K562 (cell line): Measurements from ENCODE around the gene ALKBH8. TPM values are rescaled to one million over a fixed set of nuclear protein-coding genes. Genes with fewer than 3 reads are reported as not detected.

ENCODE experiments used
- ATAC-seq: fragments of 200-7000 bp; cut with Tn5 transposase; 3 replicates; pipeline ENCODE4 v1.9.1; 2020; ENCODE audit warnings: moderate library complexity
- BruUV-seq: library from RNA; stranded (reverse); fragments of 400-500 nt; replicated peaks from 2 replicates; lab custom pipeline; 2021; lab: Mats Ljungman, UMichigan
- CTCF ChIA-PET: fragments of 300-600 bp; formaldehyde crosslinking; extraction: SDS; loops from one replicate; lab custom pipeline; 2021; ENCODE audit warnings: low intra/inter-chr PET ratio; lab: Yijun Ruan, JAX
- POLR2A ChIA-PET: fragments of 300-600, 350-650 bp; sonication (Branson Sonifier 250); formaldehyde crosslinking; extraction: SDS; loops from one replicate; lab custom pipeline; 2021; ENCODE audit warnings: antibody characterized with exemption, inconsistent platforms; lab: Yijun Ruan, JAX
- DNase-seq, 4 experiments: peaks; one replicate each; pipeline versions ENCODE4 v3.0.0 to v3.0.0-alpha.2; 2011 to 2018; ENCODE audit warnings: low spot score in 3 of 4, mixed read lengths in 3 of 4; ENCODE audit errors: extremely low read depth in 1 of 4
- FAIRE-seq: peaks from 2 replicates; lab custom pipeline; 2011; peaks lifted over from hg19 to GRCh38; lab: Jason Lieb, UNC
- H2AFZ ChIP-seq: 2 replicates; pipeline ENCODE4 v1.6.0; 2011; ENCODE audit warnings: low read depth, low read length, control low read depth, inconsistent platforms
- H3K27ac ChIP-seq: fragments of 200-600 bp; 3 replicates; pipeline ENCODE4 v1.8.0; 2011; ENCODE audit warnings: low read depth, mild to moderate bottlenecking, control low read depth, inconsistent platforms, low read length, moderate library complexity, mixed read lengths; ENCODE audit errors: extremely low read depth
- H3K27me3 ChIP-seq, 2 experiments: fragments of 300-600 bp in 1 of 2; 2 replicates in 1 of 2; 3 replicates in 1 of 2; pipeline versions ENCODE4 v1.6.0 to v1.8.0; 2011; ENCODE audit warnings: inconsistent platforms in 2 of 2, low read length in 2 of 2, mild to moderate bottlenecking in 1 of 2, mixed read lengths in 1 of 2, moderate library complexity in 1 of 2; ENCODE audit not compliant: control insufficient read depth in 2 of 2, insufficient read depth in 2 of 2
- H3K36me3 ChIP-seq: fragments of 300-600 bp; 3 replicates; pipeline ENCODE4 v1.8.0; 2011; ENCODE audit warnings: mild to moderate bottlenecking, low read length, inconsistent platforms; ENCODE audit not compliant: control insufficient read depth, insufficient read depth
- H3K4me1 ChIP-seq, 2 experiments: fragments of 200-600 bp in 1 of 2; replicated peaks in 1 of 2; 2 replicates in 1 of 2; 3 replicates in 1 of 2; pipeline versions ENCODE4 v1.5.1 to v1.8.0; 2011; ENCODE audit warnings: inconsistent platforms in 2 of 2, low read length in 2 of 2, mild to moderate bottlenecking in 1 of 2, mixed read lengths in 1 of 2, moderate library complexity in 1 of 2; ENCODE audit not compliant: control insufficient read depth in 2 of 2, insufficient read depth in 2 of 2
- H3K4me2 ChIP-seq: 2 replicates; pipeline ENCODE4 v1.6.1; 2011; ENCODE audit warnings: low read length, control low read depth, inconsistent platforms, mixed read lengths; ENCODE audit not compliant: insufficient read depth
- H3K4me3 ChIP-seq: fragments of 200-600 bp; sonication (generic), shearing (Covaris generic); 2 replicates; pipeline ENCODE4 v1.5.1; 2016; ENCODE audit warnings: control low read depth, inconsistent platforms
- H3K79me2 ChIP-seq: fragments of 200-600 bp; 3 replicates; pipeline ENCODE4 v1.8.0; 2011; ENCODE audit warnings: low read length, inconsistent platforms; ENCODE audit not compliant: control insufficient read depth, insufficient read depth
- H3K9ac ChIP-seq, 2 experiments: 2 replicates each; pipeline versions ENCODE4 v1.6.0 to v1.6.1; 2011; ENCODE audit warnings: low read depth in 2 of 2, low read length in 2 of 2, control low read depth in 1 of 2, inconsistent platforms in 1 of 2, mild to moderate bottlenecking in 1 of 2, mixed read lengths in 1 of 2; ENCODE audit not compliant: insufficient read depth in 1 of 2
- H3K9me1 ChIP-seq: one replicate; pipeline ENCODE4 v1.6.0; 2011; ENCODE audit warnings: inconsistent platforms, mild to moderate bottlenecking, low read length, moderate library complexity; ENCODE audit not compliant: control insufficient read depth, insufficient read depth
- H3K9me3 ChIP-seq: replicated peaks from 2 replicates; pipeline ENCODE4 v1.5.1; 2011; ENCODE audit warnings: low read depth, low read length, inconsistent platforms; ENCODE audit not compliant: control insufficient read depth, insufficient read depth
- H4K20me1 ChIP-seq: replicated peaks from 2 replicates; pipeline ENCODE4 v1.6.1; 2011; ENCODE audit warnings: low read length, inconsistent platforms, mixed read lengths; ENCODE audit not compliant: control insufficient read depth, insufficient read depth
- FUS ChIP-seq: fragments of 200-400 bp; formaldehyde crosslinking; optimal IDR thresholded peaks from 2 replicates; pipeline ENCODE3; 2017; ENCODE audit warnings: low read depth, low read length
- MCM7 ChIP-seq, 2 experiments: fragments of 450-650 bp; IDR thresholded peaks; 2 replicates each; pipeline ENCODE4 v1.6.1; 2016 to 2018
- MTA2 ChIP-seq: fragments of 450-650 bp; IDR thresholded peaks from 2 replicates; pipeline ENCODE4 v1.6.1; 2016; ENCODE audit warnings: low read depth
- RAD21 ChIP-seq, 2 experiments: fragments of 250-450 bp in 1 of 2; fragments of 450-650 bp in 1 of 2; sonication (Bioruptor Pico) in 1 of 2; formaldehyde crosslinking in 1 of 2; IDR thresholded peaks in 1 of 2; conservative IDR thresholded peaks in 1 of 2; 2 replicates each; pipeline versions ENCODE4 v1.4.0 to v1.8.0; 2020 to 2022; ENCODE audit warnings: mild to moderate bottlenecking in 2 of 2, moderate library complexity in 1 of 2
- ZBTB12 ChIP-seq: fragments of 250-450 bp; sonication (Bioruptor Pico); IDR thresholded peaks from 2 replicates; pipeline ENCODE4 v1.4.0; 2020
- ZNF121 ChIP-seq: sonication (generic); formaldehyde crosslinking; conservative IDR thresholded peaks from 2 replicates; pipeline ENCODE4 v1.8.0; 2022; ENCODE audit warnings: missing genetic modification reagents
- ZNF212 ChIP-seq: fragments of 450-650 bp; formaldehyde crosslinking; IDR thresholded peaks from 2 replicates; pipeline ENCODE4 v1.4.0; 2020; ENCODE audit warnings: mild to moderate bottlenecking
- ZNF431 ChIP-seq: sonication (generic); formaldehyde crosslinking; IDR thresholded peaks from 2 replicates; pipeline ENCODE4 v1.8.0; 2022; ENCODE audit warnings: mild to moderate bottlenecking, missing genetic modification reagents
- WGBS: fragments of 100-300 bp; shearing (Covaris generic); methylation state at CpG from one replicate; pipeline ENCODE4 v1.1.6; 2016; ENCODE audit warnings: low coverage, mixed read lengths; ENCODE audit not compliant: insufficient coverage; ENCODE audit errors: missing lambda C conversion rate; 5-methylcytosine and 5-hydroxymethylcytosine counted together
- in situ Hi-C: fragments of 300-500 bp; cut with MboI; formaldehyde crosslinking; loops from 4 replicates; pipeline ENCODE4 v1.15.0; 2018; ENCODE audit warnings: inconsistent platforms, mixed read lengths
- intact Hi-C: fragments of 100-400 bp; cut with micrococcal nuclease; formaldehyde crosslinking; loops from 2 replicates; pipeline ENCODE4 v1.14.2; 2022
- polyA plus RNA-seq, 8 experiments: library from polyadenylated mRNA; depleted of rRNA in 4 of 8; stranded (reverse) in 5 of 8; unstranded in 3 of 8; fragments of >200 nt; fragmentation: Nextera tagmentation in 2 of 8; fragmentation: Illumina TruSeq in 1 of 8; extraction: Ambion mirVana in 2 of 8; extraction: Trizol in 1 of 8; gene quantifications; 2 replicates each; pipeline versions ENCODE4 v1.2.1 to v1.2.3, GENCODE V29; 2011 to 2014; ENCODE audit warnings: inconsistent platforms in 1 of 8, missing spikeins in 1 of 8
- total RNA-seq, 7 experiments: library from RNA; depleted of rRNA in 6 of 7; stranded (reverse); fragments of >200 nt in 6 of 7; fragmentation: Illumina TruSeq in 2 of 7; extraction: Trizol in 2 of 7; gene quantifications; 2 replicates each; pipeline versions ENCODE4 v1.2.1 to v1.2.3, GENCODE V29; 2011 to 2021; ENCODE audit warnings: low replicate concordance in 1 of 7

The ALKBH8 gene
- total and polyA plus RNA-seq, 9 of the 15 experiments (the other 6 are each of a cell fraction or from before 2014, with no cell fraction given): 4.3 to 14.4 (median 9.1) TPM

DNA sequence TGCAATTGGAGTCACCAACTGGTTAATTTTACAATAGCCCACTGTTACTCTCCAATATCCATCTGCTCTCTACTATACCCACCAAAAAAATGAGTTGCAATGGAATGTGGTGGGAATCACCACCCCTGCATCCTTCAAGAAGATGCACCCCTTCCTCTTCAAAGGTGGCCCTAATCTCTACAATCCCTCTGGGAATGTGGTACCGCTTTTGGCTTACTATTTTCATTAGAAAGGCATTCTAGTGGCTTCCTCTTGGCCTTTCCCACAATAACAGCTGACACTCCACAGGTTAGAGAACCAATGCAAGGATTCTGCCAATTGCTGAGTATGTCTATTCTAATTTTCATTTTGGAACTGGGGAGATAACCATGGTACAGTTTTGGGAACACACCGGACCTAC is 74.7 kb downstream of the ALKBH8 start:
- no peak overlapping the region for H2AFZ ChIP-seq
- H4K20me1 ChIP-seq: no peaks in the 10 kb centered on the region
- no peaks in the 10 kb centered on the region for H3K4me1 ChIP-seq
- no peaks in the 10 kb centered on the region for H3K36me3 ChIP-seq
- no TSS peak for BruUV-seq
- intact Hi-C loops: no loop called here
- H3K27ac ChIP-seq: no peak overlapping the region
- TF ChIP-seq ZNF121 (CRISPR knock-in tag) (no peak), ZNF212 (CRISPR knock-in tag) (no peak), RAD21 (CRISPR knock-in tag; conservative IDR thresholded peaks at IDR 0.05 in 1 of 2, IDR thresholded peaks at IDR 0.05 in 1 of 2) (no peak), FUS (no peak), ZNF431 (CRISPR knock-in tag) (no peak), ZBTB12 (no peak), MCM7 (IDR thresholded peaks at IDR 0.05) (no peak), MTA2 (no peak)
- TF ChIP-seq, all 486 proteins: peak for 0
- ChIA-PET CTCF (no interaction called here), POLR2A (no interaction called here)
- 0% methylated on average over 2 of the region's 2 CpGs for WGBS
- no peak for DNase-seq
- no peaks in the 10 kb centered on the region for H3K9me3 ChIP-seq
- no peak overlapping the region for H3K9ac ChIP-seq
- FAIRE-seq: no peak
- no peaks in the 10 kb centered on the region for H3K79me2 ChIP-seq
- in situ Hi-C loops: no loop called here
- H3K4me2 ChIP-seq: no peak overlapping the region
- H3K27me3 ChIP-seq: no peaks in the 10 kb centered on the region; a peak in 1 of 5 replicates
- H3K9me1 ChIP-seq: no peaks in the 10 kb centered on the region
- no peak for ATAC-seq
- no peak overlapping the region for H3K4me3 ChIP-seq
